Medulla oblongata (tissue), 1 donor: ENCODE results near the gene MYO10.
"Not testable (repeated sequence)": the region's sequence is repeated elsewhere in the genome, so short reads cannot be mapped to it uniquely, and the experiment has no call there.

Experiments
- DNase-seq: peaks from one replicate; pipeline ENCODE4 v3.0.0-alpha.2; 2015; ENCODE audit errors: extremely low spot score

MYO10 gene

GRCh38 chr5:16673241-16674201, 262.6 kb downstream of the MYO10 start:
- DNase-seq = peak; percentile 39

GRCh38 chr5:16671208-16671607, 264.9 kb downstream of the MYO10 start:
- DNase-seq = no peak

- no peak for DNase-seq
Measured at GRCh38 chr5:16669776-16670175, 266.3 kb downstream of the MYO10 start.

DNA sequence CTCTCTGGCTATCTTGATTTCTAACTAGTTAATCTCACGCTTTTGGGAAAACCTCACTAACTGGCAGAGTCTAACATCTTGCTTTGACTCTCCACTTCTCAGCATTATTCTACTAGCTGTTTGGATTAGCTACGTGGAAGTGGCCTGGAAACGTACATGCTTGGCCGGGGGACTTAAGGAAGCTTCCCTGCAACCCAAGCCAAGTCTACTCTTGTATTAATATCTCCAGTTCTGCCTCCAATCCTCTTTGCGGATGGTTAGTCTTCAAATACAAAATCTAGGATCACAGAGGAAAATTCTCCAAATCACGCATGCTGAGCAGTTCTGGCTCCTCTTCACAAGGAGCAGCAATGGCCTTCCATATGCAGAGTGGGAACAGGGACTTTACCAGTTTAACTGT, 267.5 kb downstream of the MYO10 start:
- no peak for DNase-seq

DNA sequence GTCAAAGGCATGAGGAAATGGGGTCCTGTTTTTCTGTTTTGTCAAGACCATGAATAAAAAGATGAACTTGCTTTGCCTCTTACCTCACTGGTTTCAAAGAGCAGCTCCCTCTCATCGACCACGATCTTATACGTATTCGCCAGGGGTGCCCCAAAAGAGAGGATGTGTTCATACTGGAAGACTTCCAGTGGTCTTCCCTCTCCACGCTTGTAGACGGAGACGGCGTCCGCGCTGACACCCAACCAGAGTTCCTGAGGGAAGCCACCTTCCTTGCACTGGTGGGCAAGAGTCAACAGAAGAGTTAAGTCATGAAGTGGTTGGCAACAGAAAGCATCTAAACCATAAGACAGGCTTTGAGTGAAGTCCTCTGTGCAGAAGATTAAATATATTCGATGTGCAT, 267.9 kb downstream of the MYO10 start:
- DNase-seq = no peak

- peak; percentile 62 for DNase-seq
Measured at GRCh38 chr5:16666883-16667398, 269.1 kb downstream of the MYO10 start.

DNA sequence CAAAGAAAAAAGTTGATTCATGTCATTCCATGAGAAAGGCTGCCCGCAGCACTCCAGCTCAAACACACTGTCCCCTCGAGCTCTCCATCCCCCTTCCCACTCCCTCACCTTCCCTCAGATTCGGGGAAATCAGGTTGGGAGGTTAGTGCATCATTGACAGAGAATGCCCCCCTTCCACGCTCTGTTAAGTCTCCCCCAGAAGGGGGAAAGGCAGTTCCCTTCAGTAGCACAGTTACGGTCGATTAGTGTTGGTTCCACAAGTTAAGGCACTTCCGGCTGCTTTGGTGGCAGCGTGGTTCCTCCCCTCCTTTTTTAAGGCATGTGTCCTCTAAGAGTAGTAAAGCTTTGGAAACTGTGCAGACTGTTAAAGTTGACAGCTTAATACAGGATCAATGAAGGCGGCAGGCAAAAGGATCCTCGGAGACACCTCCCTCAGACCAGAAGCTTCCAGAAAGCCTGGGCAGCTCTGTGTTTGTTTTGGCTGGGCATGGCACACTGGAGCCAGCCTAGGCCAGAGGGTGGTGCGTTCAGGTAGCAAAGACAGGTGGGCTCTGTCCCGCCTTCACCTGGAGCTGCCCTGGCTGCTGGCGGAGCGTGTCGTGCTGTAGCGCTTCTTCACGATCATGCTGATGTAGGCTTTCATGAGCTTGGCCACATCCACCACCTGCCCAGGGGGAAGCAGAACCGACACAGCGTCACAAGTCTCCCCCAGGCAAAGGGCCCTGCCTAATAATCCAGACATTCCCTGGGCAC, 269.8 kb downstream of the MYO10 start:
- DNase-seq = no peak

- DNase-seq = no peak
Measured at GRCh38 chr5:16665601-16666000, 270.5 kb downstream of the MYO10 start.

DNA sequence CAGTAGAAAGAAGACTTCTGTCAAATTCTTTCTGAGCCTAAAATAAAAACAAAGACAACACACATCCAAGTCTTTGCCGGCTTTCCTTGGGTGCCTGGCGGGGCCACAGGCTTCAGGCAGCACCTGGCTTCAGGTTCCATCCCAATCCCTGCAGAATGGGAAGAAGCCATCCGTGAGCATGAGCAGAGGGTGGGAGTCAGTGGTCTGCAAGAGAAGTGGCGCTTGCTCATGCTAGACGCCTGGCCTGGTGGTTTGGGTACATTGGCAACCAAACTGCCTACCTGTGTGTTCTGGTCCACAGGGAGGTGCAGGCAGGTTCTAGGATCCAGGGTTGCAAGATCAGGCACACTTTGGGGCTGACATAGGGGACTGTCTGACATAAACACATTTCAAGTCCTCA, 271.7 kb downstream of the MYO10 start:
- DNase-seq = no peak

DNA sequence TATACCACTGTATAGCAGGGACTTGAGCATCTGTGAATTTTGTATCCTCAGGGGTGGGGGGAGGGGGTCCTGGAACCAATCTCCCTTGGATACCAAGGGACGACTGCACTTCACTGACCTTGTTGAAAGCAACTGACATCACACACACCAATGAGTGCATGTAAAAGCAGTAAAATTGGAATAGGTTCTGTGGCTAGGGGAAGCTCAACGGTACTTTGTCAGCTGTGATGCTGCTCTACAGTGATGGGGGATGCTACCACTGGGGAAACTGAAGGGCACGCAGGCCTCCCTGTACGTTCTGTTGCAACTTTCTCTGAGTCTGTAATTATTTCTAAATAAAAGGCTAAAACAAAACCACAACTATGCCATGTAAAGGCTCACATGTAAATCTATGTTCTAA, 272.2 kb downstream of the MYO10 start:
- DNase-seq = no peak

DNA sequence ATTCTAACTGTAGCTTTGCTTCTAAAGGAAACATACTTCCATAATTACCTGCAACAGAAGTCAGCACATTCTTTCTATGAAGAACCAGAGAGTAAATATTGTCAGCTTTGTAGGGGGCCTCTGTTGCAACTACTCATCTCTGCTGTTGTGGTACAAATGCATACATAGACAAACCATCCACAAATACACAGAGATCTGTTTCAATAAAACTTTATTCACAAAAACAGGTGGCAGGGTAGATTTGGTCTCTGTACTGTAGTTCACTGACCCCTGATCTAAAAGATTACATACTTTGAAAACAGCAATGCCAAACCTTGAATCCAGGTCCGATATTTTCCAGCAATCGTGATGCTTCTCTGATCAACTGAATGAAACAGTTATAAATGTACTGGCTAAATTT, 274.4 kb downstream of the MYO10 start:
- DNase-seq = no peak

- DNase-seq = no peak
Measured at GRCh38 chr5:16660982-16661381, 275.1 kb downstream of the MYO10 start.

DNA sequence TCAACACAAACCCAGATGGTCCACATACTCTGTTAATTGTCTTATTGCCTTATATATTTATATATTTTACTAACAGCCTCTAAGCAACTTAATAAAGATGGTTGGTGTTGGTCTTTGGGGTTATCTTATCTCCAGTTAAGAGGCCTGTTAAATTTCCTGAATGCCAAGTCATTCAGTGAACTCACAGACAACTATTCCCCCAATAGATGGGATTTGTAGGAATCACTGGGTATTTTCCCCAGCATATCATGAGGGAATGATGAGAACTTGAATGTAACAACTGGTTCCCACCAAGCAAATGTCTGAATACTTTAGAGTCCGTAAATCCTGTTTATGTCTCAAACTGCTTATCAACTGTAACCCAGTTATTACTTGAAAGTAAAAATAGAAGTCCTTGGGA, 276.6 kb downstream of the MYO10 start:
- no peak for DNase-seq

- no peak for DNase-seq
Measured at GRCh38 chr5:16656561-16657191, 279.4 kb downstream of the MYO10 start.

GRCh38 chr5:16654647-16655334, 281.3 kb downstream of the MYO10 start:
- DNase-seq = no peak

DNA sequence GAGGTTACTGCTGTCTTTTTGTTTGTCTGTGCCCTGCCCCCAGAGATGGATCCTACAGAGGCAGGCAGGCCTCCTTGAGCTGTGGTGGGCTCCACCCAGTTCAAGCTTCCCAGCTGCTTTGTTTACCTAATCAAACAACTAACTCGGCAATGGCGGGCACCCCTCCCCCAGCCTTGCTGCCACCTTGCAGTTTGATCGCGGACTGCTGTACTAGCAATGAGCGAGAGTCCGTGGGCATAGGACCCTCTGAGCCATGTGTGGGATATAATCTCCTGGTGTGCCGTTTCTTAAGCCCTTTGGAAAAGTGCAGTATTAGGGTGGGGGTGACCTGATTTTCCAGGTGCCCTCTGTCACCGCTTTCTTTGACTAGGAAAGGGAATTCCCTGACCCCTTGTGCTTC, 287.3 kb downstream of the MYO10 start:
- DNase-seq = not testable (repeated sequence)

DNA sequence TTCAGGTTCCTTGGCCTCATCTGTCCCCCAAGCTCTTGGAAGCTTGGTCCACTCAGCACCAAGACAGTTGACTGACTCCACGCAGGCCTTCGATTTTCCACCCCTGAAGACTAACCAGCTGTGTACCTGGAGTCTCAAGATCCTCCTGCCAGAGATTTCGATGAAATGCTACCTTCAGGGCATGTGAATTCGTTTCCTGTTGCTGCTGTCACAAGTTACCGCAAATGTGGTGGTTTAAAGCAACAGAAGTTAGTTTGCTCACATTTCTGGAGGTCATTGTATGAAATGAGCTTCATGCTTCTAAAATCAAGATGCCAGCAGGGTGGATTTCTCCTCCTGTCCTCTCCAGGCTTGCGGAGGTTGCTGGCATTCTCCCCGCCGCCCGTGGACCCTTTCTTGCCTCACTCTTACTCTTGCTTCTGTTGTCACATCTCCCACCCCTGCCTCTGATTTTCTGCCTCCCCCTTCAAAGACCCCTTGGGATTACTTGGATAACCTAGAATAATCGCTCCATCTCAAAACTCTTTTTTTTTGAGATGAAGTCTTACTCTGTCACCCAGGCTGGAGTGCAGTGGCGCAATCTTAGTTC, 291.7 kb downstream of the MYO10 start:
- no peak for DNase-seq

GRCh38 chr5:16642867-16643266, 293.2 kb downstream of the MYO10 start:
- peak; percentile 36 for DNase-seq

GRCh38 chr5:16639206-16639605, 296.9 kb downstream of the MYO10 start:
- no peak for DNase-seq

- DNase-seq = no peak
Measured at GRCh38 chr5:16628376-16628775, 307.7 kb downstream of the MYO10 start.

DNA sequence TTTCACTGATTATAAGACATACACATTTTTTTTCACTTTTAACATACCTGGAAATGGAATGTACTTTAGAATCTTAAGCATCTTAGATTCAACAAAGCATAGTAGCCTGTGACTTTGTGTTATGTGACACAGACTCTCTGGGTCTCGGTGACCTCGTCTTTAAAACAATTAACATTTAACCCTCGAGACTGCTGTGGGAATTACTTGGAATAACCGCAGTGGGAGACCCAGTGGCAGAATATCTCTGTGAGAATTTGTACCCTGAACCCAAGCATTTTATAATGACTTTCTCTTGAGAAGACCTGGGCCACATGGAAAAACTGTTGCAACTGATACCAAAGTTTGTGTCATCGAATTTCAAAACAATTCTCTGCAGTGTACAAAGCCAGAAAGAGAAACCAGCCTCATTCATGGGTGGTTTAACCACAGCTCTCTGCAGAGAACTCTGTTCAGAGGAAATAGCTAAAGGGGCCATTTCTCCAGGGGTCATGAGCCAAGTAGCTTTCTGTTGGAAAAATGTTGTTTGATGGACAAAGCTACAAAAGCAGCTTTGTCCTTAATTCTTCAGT, 309.3 kb downstream of the MYO10 start:
- no peak for DNase-seq
